Fibroblast of skin of right biceps (primary cell): Measurements from ENCODE around the gene UHRF1.

Source experiments
- DNase-seq: peaks from one replicate; pipeline ENCODE4 v3.0.0-alpha.2; 2013

The UHRF1 gene

GRCh38 chr19:4991996-4992698, 82.8 kb downstream of the UHRF1 start:
- DNase-seq, result no peak

DNA sequence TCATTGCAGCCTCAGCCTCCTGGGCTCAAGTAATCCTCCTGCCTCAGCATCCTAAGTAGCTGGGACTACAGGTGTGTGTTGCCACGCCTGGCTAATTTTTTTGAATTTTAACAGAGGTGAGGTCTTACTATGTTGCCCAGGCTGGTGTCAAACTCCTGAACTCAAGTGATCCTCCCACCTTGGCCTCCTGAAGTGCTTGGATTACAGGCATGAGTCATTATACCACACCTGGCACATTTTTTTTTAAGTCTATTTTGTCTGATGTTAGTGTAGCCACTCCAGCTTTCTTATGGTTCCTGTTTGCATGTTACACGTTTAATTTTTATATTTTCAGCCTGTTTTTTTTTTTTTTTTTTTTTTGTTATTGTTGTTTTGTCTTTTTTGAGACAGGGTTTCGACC, 84.4 kb downstream of the UHRF1 start:
- DNase-seq, result no peak

DNA sequence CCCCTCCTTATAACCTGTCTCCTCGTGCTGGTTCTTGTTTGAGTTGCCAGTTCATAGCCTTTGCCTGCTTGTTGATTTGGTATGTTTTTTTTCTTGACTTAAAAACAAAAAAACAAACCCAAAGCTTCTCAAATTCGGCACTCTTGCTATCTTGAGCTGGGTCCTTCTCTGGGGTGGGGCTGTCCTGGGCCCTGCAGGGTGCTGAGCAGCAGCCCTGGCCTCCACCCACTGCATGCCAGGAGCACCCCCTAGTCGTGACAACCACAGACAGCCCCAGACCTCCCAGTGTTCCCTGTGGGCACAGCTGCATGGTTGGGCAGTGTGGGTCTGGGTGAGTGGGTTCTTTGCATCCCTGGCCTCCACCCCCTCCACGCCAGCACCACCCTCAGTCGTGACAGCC, 87.4 kb downstream of the UHRF1 start:
- DNase-seq, result no peak

DNA sequence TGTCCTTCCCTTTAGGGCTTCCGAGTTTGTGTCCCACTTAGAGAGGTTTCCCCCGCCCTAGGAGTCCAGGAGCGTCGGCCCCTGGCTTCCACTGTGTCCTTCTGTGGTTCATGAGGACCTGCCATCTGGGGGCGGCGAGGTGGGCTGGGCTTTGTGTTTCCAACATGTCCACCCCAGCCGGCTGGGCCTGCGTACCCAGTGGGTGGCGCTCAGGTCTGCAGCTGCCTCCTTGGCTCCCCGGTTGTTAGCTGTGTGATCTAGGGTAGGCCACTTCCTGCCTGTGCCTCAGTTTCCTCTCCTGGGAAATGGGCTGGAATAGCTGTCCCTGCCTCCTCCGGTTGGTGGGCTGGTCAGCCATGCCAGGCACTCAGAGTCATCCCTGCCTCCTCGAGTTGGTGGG, 88.0 kb downstream of the UHRF1 start:
- DNase-seq, result no peak

DNA sequence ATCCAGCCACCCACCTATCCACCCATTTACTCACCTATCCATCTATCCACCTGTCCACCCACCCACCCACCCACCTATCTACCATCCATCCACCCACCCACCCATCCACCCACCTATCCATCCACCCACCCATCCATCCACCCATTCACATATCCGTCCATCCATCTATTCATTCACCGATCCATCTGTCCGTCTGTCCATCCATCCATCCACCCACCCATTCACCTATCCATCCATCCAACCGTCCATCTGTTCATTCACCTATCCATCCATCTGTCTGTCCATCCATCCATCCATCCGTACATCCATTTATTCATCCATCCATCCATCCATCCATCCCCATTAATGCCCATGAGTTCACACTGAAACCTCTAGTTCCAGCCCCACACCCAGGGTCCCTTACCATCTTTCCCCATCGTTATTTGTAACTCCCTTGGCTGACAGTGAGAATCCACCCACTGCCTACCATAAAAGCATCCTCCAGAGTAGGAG, 90.9 kb downstream of the UHRF1 start:
- no peak for DNase-seq

DNA sequence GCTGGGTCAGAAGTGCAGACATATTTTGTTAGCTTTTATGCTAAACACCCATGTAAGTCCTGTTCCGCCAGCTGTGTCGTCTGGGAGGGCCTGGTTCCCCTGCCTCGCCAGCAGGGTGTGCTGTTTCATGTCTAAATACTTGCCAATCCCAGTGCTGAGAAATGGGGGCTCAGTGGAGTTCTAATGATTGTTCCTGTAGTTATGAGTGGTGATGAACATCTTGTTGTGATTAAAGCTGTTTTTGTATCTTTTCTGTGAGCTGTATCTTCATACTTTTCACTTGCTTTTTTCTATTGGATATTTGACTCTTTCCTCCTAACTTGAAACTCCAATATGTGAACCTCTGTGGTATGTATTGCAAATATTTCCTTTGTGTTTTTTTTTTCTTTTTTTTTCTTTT, 92.3 kb downstream of the UHRF1 start:
- DNase-seq, result peak; percentile 79

DNA sequence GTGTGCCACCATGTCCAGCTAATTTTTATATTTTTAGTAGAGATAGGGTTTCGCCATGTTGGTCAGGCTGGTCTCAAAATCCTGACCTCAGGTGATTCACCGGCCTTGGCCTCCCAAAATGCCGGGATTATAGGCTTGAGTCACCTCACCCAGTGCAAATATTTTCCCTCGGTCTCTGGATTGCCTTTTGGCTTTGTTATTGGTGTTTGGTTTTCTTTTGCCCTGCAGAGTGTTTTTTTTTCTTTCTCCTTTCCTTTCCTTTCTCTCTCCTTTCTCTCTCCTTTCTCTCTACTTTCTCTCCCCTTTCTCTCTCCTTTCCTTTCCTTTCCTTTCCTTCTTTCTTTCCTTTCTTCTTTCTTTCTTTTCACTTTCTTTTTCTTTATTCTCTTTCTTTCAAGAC, 92.8 kb downstream of the UHRF1 start:
- peak; percentile 64 for DNase-seq

GRCh38 chr19:5003781-5004180, 94.5 kb downstream of the UHRF1 start:
- DNase-seq, result no peak

GRCh38 chr19:5005096-5005495, 95.8 kb downstream of the UHRF1 start:
- DNase-seq, result no peak

DNA sequence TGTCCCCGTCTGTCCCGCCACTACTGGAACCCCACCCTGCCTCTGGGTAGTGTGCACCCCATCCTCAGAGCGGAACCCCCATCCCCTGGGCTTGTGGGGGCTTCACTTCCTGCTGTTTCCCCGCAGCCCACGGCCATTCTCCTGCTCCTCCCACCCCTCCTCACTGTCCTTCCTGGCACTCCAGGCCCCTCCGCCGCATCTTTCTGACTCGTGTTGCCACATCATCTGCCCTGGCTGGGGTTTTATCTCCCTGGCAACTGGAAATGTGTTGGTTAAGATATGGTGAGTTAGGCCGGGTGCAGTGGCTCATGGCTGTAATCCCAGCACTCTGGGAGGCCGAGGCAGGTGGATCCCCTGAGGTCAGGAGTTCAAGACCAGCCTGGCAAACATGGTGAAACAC, 96.9 kb downstream of the UHRF1 start:
- peak; percentile 48 for DNase-seq

DNA sequence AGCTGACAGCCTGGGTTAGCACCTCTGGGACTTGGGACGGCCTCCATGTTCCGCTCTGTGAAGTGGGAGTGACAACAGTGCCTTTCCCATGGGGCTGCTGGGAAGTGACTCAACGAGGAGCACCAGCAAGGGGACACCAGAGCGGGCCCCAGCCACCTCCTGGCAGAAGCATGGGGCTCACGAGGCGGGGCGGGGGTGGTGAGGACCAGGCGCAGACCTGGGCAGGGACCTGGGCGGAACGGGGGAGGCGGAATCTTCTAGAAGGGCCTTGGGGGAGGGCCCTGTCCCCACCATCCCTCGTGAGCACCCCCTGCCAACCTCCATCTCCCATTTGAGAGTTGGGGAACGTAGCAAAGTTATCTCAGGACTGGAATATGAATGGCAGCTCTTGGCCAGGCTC, 97.5 kb downstream of the UHRF1 start:
- DNase-seq, result no peak
